H1 (cell line): ENCODE results near the gene RALGAPA2. TPM values are rescaled to one million over a fixed set of nuclear protein-coding genes. Genes with fewer than 3 reads are reported as not detected.

Experiments
- BCL11A ChIP-seq, 2 experiments: IDR thresholded peaks; one replicate each; pipeline ENCODE4 v1.6.1; 2011; ENCODE audit warnings: low read depth in 2 of 2, low read length in 2 of 2, mild to moderate bottlenecking in 2 of 2
- KDM1A ChIP-seq: fragments of 200-600, 300-600 bp; sonication (generic); IDR thresholded peaks from 2 replicates; pipeline ENCODE4 v1.7.1; 2016; ENCODE audit warnings: mild to moderate bottlenecking, low read length, borderline replicate concordance
- PHF8 ChIP-seq: fragments of 200-600 bp; sonication (generic); conservative IDR thresholded peaks from 2 replicates; pipeline ENCODE4 v1.7.1; 2012; ENCODE audit warnings: low read depth, mild to moderate bottlenecking, inconsistent platforms, low read length, moderate library complexity
- POLR2AphosphoS5 ChIP-seq: IDR thresholded peaks from 2 replicates; pipeline ENCODE4 v1.6.1; 2011; ENCODE audit warnings: low read depth, low read length
- RXRA ChIP-seq: IDR thresholded peaks from 2 replicates; pipeline ENCODE4 v1.6.1; 2011; ENCODE audit warnings: low read depth, mild to moderate bottlenecking, low read length, moderate library complexity; ENCODE audit not compliant: insufficient read depth
- SP1 ChIP-seq: IDR thresholded peaks from 2 replicates; pipeline ENCODE4 v1.6.1; 2011; ENCODE audit warnings: low read depth, low read length
- YY1 ChIP-seq: IDR thresholded peaks from 2 replicates; pipeline ENCODE4 v1.6.1; 2011; ENCODE audit warnings: low read depth, mild to moderate bottlenecking, low read length
- ZNF274 ChIP-seq: IDR thresholded peaks from 2 replicates; pipeline ENCODE4 v1.7.0; 2012; ENCODE audit warnings: low read length, borderline replicate concordance; ENCODE audit errors: extremely low read depth
- polyA plus RNA-seq, 7 experiments: library from polyadenylated mRNA; depleted of rRNA in 3 of 7; stranded (reverse) in 5 of 7; unstranded in 2 of 7; fragments of >200 nt in 5 of 7; fragments of 200-250 nt in 2 of 7; gene quantifications; 1 replicate in 5 of 7; 2 replicates in 1 of 7; 4 replicates in 1 of 7; pipeline versions ENCODE4 v1.2.1 to v1.2.3, GENCODE V29; 2011 to 2013; ENCODE audit warnings: missing spikeins in 2 of 7, mixed read lengths in 2 of 7
- total RNA-seq: library from RNA; stranded (reverse); fragmentation: NEBNext Ultra II Directional; extraction: Animal tissue kit (Norgen Biotek cat#: 25700); gene quantifications from 2 replicates; pipeline ENCODE4 v1.2.1, GENCODE V29; 2021
- TF ChIP-seq, protein P1 (sequence below): IDR thresholded peaks from 2 replicates; pipeline ENCODE4 v1.6.1; 2012; ENCODE audit warnings: inconsistent platforms

RALGAPA2 gene
- total and polyA plus RNA-seq, 2 of the 8 experiments (the other 6 are each of a cell fraction or from before 2014, with no cell fraction given), result 5.1 to 25.5 TPM

DNA sequence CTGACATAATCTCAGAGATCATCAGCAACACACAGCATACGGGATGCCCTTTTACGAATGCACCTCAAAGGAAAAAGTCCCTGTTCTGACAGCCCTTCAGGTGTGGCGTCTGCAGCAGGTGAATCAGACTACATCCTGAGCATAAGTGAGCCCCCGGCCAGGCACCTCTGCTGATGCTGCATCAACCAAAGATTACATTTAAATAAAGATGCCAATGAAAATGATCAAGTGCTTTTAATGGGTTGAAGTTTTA, 285.9 kb downstream of the RALGAPA2 start (continued):
- TF ChIP-seq KDM1A (no peak), ZNF274 (no peak), BCL11A (IDR thresholded peaks at IDR 0.05; ENCODE audit: low read depth in 2 of 2, low read length in 2 of 2) (no peak), RXRA (no peak), YY1 (no peak), PHF8 (no peak), POLR2AphosphoS5 (no peak), SP1 (no peak)
- TF ChIP-seq, protein P1, sequence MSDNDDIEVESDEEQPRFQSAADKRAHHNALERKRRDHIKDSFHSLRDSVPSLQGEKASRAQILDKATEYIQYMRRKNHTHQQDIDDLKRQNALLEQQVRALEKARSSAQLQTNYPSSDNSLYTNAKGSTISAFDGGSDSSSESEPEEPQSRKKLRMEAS, result no peak
- TF ChIP-seq, all 59 proteins: peak for 0
